GM23338 (cell line): ENCODE data around the gene EEF2K. TPM values are rescaled to one million over a fixed set of nuclear protein-coding genes. Genes with fewer than 3 reads are reported as not detected.
A peak's percentile ranks its signal among the peaks of the same experiment; 100 is the strongest.

Experiments
- ATAC-seq: fragments of 200-7000 bp; cut with Tn5 transposase; 3 replicates; pipeline ENCODE4 v1.9.1; 2020
- DNase-seq: peaks from one replicate; pipeline ENCODE4 v3.0.0-alpha.2; 2015; ENCODE audit warnings: low spot score
- H2AFZ ChIP-seq: fragments of 200-600 bp; sonication (generic); 2 replicates; pipeline ENCODE4 v1.8.0; 2016; ENCODE audit warnings: antibody characterized with exemption, mild to moderate bottlenecking, moderate library complexity
- H3F3A ChIP-seq: fragments of 200-600 bp; sonication (generic); replicated peaks from 2 replicates; pipeline ENCODE4 v1.8.0; 2017; ENCODE audit warnings: antibody characterized with exemption, mixed run types, low read depth
- H3K27ac ChIP-seq: fragments of 200-600 bp; sonication (generic); 2 replicates; pipeline ENCODE4 v1.6.1; 2016; ENCODE audit warnings: low read depth
- H3K27me3 ChIP-seq: fragments of 200-600 bp; sonication (generic); 2 replicates; pipeline ENCODE4 v1.8.0; 2016; ENCODE audit warnings: mild to moderate bottlenecking, mixed run types, moderate library complexity; ENCODE audit not compliant: insufficient read depth
- H3K36me3 ChIP-seq: fragments of 200-600 bp; sonication (generic); 2 replicates; pipeline ENCODE4 v1.8.0; 2016; ENCODE audit warnings: mild to moderate bottlenecking; ENCODE audit not compliant: insufficient read depth
- H3K4me1 ChIP-seq: fragments of 200-600 bp; sonication (generic); 2 replicates; pipeline ENCODE4 v1.8.0; 2016; ENCODE audit warnings: mild to moderate bottlenecking, moderate library complexity; ENCODE audit not compliant: insufficient read depth
- H3K4me2 ChIP-seq: fragments of 200-600 bp; sonication (generic); 2 replicates; pipeline ENCODE4 v1.7.1; 2017; ENCODE audit warnings: mixed run types
- H3K4me3 ChIP-seq: fragments of 200-600 bp; sonication (generic); 2 replicates; pipeline ENCODE4 v1.6.1; 2016; ENCODE audit warnings: mixed run types
- H3K79me2 ChIP-seq: fragments of 200-600 bp; sonication (generic); replicated peaks from 2 replicates; pipeline ENCODE4 v1.8.0; 2017; ENCODE audit warnings: mild to moderate bottlenecking; ENCODE audit not compliant: insufficient read depth
- H3K9me2 ChIP-seq: fragments of 200-600 bp; sonication (generic); 2 replicates; pipeline ENCODE4 v1.8.0; 2017; ENCODE audit not compliant: insufficient read depth
- H4K20me1 ChIP-seq: fragments of 200-600 bp; sonication (generic); replicated peaks from 2 replicates; pipeline ENCODE4 v1.8.0; 2017; ENCODE audit warnings: mild to moderate bottlenecking; ENCODE audit not compliant: insufficient read depth
- H3K27ac Mint-ChIP-seq: 2 replicates; pipeline ENCODE4 v1.8.0; 2020; ENCODE audit warnings: inconsistent platforms, mild to moderate bottlenecking, moderate library complexity, mixed read lengths
- H3K27me3 Mint-ChIP-seq: 3 replicates; pipeline ENCODE4 v1.8.0; 2022; ENCODE audit warnings: low read depth, mild to moderate bottlenecking, moderate library complexity, mixed read lengths, inconsistent platforms; ENCODE audit not compliant: insufficient read depth, poor library complexity
- H3K36me3 Mint-ChIP-seq: 3 replicates; pipeline ENCODE4 v1.8.0; 2021; ENCODE audit warnings: low read depth, mild to moderate bottlenecking, inconsistent platforms, moderate library complexity, mixed read lengths
- H3K4me1 Mint-ChIP-seq: 3 replicates; pipeline ENCODE4 v1.8.0; 2020; ENCODE audit warnings: mild to moderate bottlenecking, inconsistent platforms, mixed read lengths
- H3K4me3 Mint-ChIP-seq: 3 replicates; pipeline ENCODE4 v1.8.0; 2021; ENCODE audit warnings: moderate library complexity, mild to moderate bottlenecking, inconsistent platforms, mixed read lengths
- H3K9me3 Mint-ChIP-seq: 3 replicates; pipeline ENCODE4 v1.8.0; 2020; ENCODE audit warnings: moderate library complexity, mild to moderate bottlenecking, inconsistent platforms, mixed read lengths
- CREB1 ChIP-seq: fragments of 250-450 bp; sonication (Bioruptor Pico); IDR thresholded peaks from 2 replicates; pipeline ENCODE4 v1.5.0; 2020; ENCODE audit warnings: low read depth, mild to moderate bottlenecking, moderate library complexity
- EZH2 ChIP-seq: fragments of 200-600 bp; sonication (generic); IDR thresholded peaks from one replicate; pipeline ENCODE4 v1.8.0; 2017; ENCODE audit warnings: antibody characterized with exemption, mild to moderate bottlenecking, low read depth; ENCODE audit not compliant: unreplicated experiment
- EZH2phosphoT487 ChIP-seq: fragments of 200-600 bp; sonication (generic); IDR thresholded peaks from one replicate; pipeline ENCODE4 v1.8.1; 2018; ENCODE audit warnings: antibody characterized with exemption; ENCODE audit not compliant: unreplicated experiment
- JUNB ChIP-seq: IDR thresholded peaks from one replicate; pipeline ENCODE4 v1.6.1; 2016; ENCODE audit warnings: antibody characterized with exemption; ENCODE audit not compliant: unreplicated experiment
- NANOG ChIP-seq: IDR thresholded peaks from 2 replicates; pipeline ENCODE4 v1.6.1; 2016; ENCODE audit warnings: antibody characterized with exemption, borderline replicate concordance
- POLR2AphosphoS5 ChIP-seq: IDR thresholded peaks from 2 replicates; pipeline ENCODE4 v1.6.1; 2016; ENCODE audit warnings: antibody characterized with exemption, low read depth
- STAT1 ChIP-seq: IDR thresholded peaks from one replicate; pipeline ENCODE4 v1.6.1; 2016; ENCODE audit warnings: antibody characterized with exemption; ENCODE audit not compliant: unreplicated experiment
- ZNF114 ChIP-seq: fragments of 250-450 bp; sonication (Bioruptor Pico); IDR thresholded peaks from 2 replicates; pipeline ENCODE4 v1.5.0; 2020; ENCODE audit warnings: mild to moderate bottlenecking, moderate library complexity
- ZNF331 ChIP-seq: fragments of 250-450 bp; sonication (Bioruptor Pico); IDR thresholded peaks from 2 replicates; pipeline ENCODE4 v1.5.0; 2020; ENCODE audit warnings: low read depth, mild to moderate bottlenecking, moderate library complexity
- ZNF462 ChIP-seq: fragments of 250-450 bp; sonication (Bioruptor Pico); IDR thresholded peaks from 2 replicates; pipeline ENCODE4 v1.5.0; 2020; ENCODE audit warnings: mild to moderate bottlenecking, moderate library complexity
- polyA plus RNA-seq: library from polyadenylated mRNA; unstranded; fragments of >200 nt; fragmentation: Nextera tagmentation; extraction: Ambion mirVana; gene quantifications from 2 replicates; pipeline ENCODE4 v1.2.1, GENCODE V29; 2016
- total RNA-seq: library from RNA; depleted of rRNA; stranded (reverse); fragments of >200 nt; shearing (Covaris generic); gene quantifications from 2 replicates; pipeline ENCODE4 v1.2.3, GENCODE V29; 2014
- TF ChIP-seq, protein P1 (sequence below), 2 experiments: fragments of 200-600 bp in 1 of 2; sonication (generic) in 1 of 2; conservative IDR thresholded peaks; 2 replicates each; pipeline versions ENCODE4 v1.5.1 to v1.6.1; 2016 to 2017; ENCODE audit warnings: antibody characterized with exemption in 2 of 2, low read depth in 2 of 2, mild to moderate bottlenecking in 2 of 2, moderate library complexity in 1 of 2
- TF ChIP-seq, protein P2 (sequence below): IDR thresholded peaks from 2 replicates; pipeline ENCODE4 v1.6.1; 2016; ENCODE audit warnings: antibody characterized with exemption
- TF ChIP-seq, protein P3 (sequence below): IDR thresholded peaks from one replicate; pipeline ENCODE4 v1.6.1; 2018; ENCODE audit warnings: antibody characterized with exemption; ENCODE audit not compliant: unreplicated experiment

The EEF2K gene
- total and polyA plus RNA-seq, 2 experiments from 2014 or later: 5.4 to 23.9 TPM

GRCh38 chr16:22210285-22210684 lies 4.2 kb downstream of the EEF2K start:
- Histone ChIP-seq H3K36me3 (no peaks in the 10 kb centered on the region), H3K4me3 (no peak overlapping the region), H3K4me2 (no peak overlapping the region), H3K27ac (no peak overlapping the region), H3K27me3 (no peaks in the 10 kb centered on the region), H2AFZ (no peak overlapping the region), H3F3A (peaks cover 13% of the 10 kb centered on the region; the same call in 1 of the 2 replicates), H3K4me1 (peaks cover 19% of the 10 kb centered on the region), H4K20me1 (peaks cover 13% of the 10 kb centered on the region), H3K9me2 (no peaks in the 10 kb centered on the region), H3K79me2 (peaks cover 74% of the 10 kb centered on the region)
- ATAC-seq (no peak), DNase-seq (no peak)
- Mint-ChIP-seq H3K9me3 (peaks cover 4% of the 10 kb centered on the region; the same call in 2 of the 3 replicates), H3K4me1 (peaks cover 12% of the 10 kb centered on the region), H3K27me3 (peaks cover 23% of the 10 kb centered on the region), H3K36me3 (peaks cover 49% of the 10 kb centered on the region), H3K4me3 (no peak overlapping the region), H3K27ac (0 out of 2 replicates have a peak overlapping the region, but pooled peaks have one; percentile 62)
- no peak for TF ChIP-seq STAT1
- no peak for TF ChIP-seq POLR2AphosphoS5
- TF ChIP-seq EZH2: no peak
- no peak for TF ChIP-seq ZNF114
- no peak for TF ChIP-seq JUNB
- no peak for TF ChIP-seq ZNF331 (CRISPR knock-in tag)
- TF ChIP-seq, protein P1, sequence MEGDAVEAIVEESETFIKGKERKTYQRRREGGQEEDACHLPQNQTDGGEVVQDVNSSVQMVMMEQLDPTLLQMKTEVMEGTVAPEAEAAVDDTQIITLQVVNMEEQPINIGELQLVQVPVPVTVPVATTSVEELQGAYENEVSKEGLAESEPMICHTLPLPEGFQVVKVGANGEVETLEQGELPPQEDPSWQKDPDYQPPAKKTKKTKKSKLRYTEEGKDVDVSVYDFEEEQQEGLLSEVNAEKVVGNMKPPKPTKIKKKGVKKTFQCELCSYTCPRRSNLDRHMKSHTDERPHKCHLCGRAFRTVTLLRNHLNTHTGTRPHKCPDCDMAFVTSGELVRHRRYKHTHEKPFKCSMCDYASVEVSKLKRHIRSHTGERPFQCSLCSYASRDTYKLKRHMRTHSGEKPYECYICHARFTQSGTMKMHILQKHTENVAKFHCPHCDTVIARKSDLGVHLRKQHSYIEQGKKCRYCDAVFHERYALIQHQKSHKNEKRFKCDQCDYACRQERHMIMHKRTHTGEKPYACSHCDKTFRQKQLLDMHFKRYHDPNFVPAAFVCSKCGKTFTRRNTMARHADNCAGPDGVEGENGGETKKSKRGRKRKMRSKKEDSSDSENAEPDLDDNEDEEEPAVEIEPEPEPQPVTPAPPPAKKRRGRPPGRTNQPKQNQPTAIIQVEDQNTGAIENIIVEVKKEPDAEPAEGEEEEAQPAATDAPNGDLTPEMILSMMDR (conservative IDR thresholded peaks at IDR 0.05; ENCODE audit: low read depth in 2 of 2): no peak
- TF ChIP-seq CREB1: no peak
- TF ChIP-seq ZNF462 (CRISPR knock-in tag): no peak
- TF ChIP-seq, protein P2, sequence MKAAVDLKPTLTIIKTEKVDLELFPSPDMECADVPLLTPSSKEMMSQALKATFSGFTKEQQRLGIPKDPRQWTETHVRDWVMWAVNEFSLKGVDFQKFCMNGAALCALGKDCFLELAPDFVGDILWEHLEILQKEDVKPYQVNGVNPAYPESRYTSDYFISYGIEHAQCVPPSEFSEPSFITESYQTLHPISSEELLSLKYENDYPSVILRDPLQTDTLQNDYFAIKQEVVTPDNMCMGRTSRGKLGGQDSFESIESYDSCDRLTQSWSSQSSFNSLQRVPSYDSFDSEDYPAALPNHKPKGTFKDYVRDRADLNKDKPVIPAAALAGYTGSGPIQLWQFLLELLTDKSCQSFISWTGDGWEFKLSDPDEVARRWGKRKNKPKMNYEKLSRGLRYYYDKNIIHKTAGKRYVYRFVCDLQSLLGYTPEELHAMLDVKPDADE: no peak
- no peak for TF ChIP-seq EZH2phosphoT487
- TF ChIP-seq, protein P3, sequence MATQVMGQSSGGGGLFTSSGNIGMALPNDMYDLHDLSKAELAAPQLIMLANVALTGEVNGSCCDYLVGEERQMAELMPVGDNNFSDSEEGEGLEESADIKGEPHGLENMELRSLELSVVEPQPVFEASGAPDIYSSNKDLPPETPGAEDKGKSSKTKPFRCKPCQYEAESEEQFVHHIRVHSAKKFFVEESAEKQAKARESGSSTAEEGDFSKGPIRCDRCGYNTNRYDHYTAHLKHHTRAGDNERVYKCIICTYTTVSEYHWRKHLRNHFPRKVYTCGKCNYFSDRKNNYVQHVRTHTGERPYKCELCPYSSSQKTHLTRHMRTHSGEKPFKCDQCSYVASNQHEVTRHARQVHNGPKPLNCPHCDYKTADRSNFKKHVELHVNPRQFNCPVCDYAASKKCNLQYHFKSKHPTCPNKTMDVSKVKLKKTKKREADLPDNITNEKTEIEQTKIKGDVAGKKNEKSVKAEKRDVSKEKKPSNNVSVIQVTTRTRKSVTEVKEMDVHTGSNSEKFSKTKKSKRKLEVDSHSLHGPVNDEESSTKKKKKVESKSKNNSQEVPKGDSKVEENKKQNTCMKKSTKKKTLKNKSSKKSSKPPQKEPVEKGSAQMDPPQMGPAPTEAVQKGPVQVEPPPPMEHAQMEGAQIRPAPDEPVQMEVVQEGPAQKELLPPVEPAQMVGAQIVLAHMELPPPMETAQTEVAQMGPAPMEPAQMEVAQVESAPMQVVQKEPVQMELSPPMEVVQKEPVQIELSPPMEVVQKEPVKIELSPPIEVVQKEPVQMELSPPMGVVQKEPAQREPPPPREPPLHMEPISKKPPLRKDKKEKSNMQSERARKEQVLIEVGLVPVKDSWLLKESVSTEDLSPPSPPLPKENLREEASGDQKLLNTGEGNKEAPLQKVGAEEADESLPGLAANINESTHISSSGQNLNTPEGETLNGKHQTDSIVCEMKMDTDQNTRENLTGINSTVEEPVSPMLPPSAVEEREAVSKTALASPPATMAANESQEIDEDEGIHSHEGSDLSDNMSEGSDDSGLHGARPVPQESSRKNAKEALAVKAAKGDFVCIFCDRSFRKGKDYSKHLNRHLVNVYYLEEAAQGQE: no peak
- TF ChIP-seq NANOG: no peak
